Measurements from ENCODE around the gene NEUROD6. TPM values are rescaled to one million over a fixed set of nuclear protein-coding genes. Genes with fewer than 3 reads are reported as not detected.

Gene NEUROD6
- total RNA-seq, 2 experiments from 2014 or later = not detected

- no peaks in the 10 kb centered on the region for H3K4me1 Mint-ChIP-seq
- POLR2A ChIA-PET = no interaction called here
- H3K27me3 Mint-ChIP-seq = no peaks in the 10 kb centered on the region
- H3K36me3 Mint-ChIP-seq (ENCODE audit: low read depth) = no peaks in the 10 kb centered on the region
- no peak overlapping the region for H3K27ac Mint-ChIP-seq
- CTCF ChIA-PET = no interaction called here
- DNase-seq = no peak
- no peak overlapping the region for H3K4me3 Mint-ChIP-seq
- H3K9me3 Mint-ChIP-seq = no peaks in the 10 kb centered on the region
Measured at GRCh38 chr7:31318313-31318712, 22.2 kb downstream of the NEUROD6 start.

DNA sequence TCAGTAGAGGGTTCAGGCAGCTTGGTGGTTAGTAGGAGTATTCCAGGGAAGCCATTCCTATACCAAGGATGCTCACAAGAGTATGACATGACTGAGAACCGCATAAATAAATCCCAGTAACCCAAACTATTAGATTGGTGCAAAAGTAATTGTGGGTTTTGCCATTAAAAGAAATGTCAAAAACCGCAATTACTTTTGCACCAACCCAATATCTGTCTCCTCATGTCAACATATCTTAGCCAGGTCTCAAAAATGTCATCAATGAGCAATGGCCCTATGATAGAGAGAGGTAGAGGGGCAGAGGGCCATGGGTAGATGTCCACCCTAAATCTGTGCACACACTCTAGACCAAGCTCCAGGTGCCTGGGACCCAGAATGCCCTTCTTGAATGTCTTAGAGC is 23.6 kb downstream of the NEUROD6 start:
- no peaks in the 10 kb centered on the region for H3K36me3 Mint-ChIP-seq (ENCODE audit: low read depth)
- H3K4me1 Mint-ChIP-seq = no peaks in the 10 kb centered on the region
- no peak for DNase-seq
- CTCF ChIA-PET = no interaction called here
- no peaks in the 10 kb centered on the region for H3K9me3 Mint-ChIP-seq
- no peak overlapping the region for H3K4me3 Mint-ChIP-seq
- no peak overlapping the region for H3K27ac Mint-ChIP-seq
- no peaks in the 10 kb centered on the region for H3K27me3 Mint-ChIP-seq
- POLR2A ChIA-PET = no interaction called here

DNA sequence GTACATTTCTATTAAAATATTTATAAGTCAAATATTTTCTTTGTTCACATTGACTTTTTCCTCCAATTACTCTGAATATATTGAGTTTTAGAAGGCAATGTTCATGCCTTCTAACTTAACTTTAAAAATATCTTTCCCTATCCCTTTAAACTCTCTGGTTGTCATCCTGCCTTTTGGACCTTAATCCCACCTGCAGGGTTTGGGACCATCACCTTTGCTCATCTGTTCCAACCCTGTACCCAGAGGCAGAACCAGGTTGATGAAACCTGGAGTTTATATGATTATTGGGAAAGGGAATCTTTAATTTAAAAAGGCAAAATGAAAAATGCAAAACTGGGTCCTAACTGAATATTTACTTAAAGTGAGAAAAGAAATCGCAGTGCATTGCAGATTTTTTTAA is 24.8 kb downstream of the NEUROD6 start:
- Mint-ChIP-seq H3K4me1 (no peaks in the 10 kb centered on the region), H3K27ac (no peak overlapping the region), H3K27me3 (no peaks in the 10 kb centered on the region), H3K4me3 (no peak overlapping the region), H3K36me3 (ENCODE audit: low read depth) (no peaks in the 10 kb centered on the region), H3K9me3 (no peaks in the 10 kb centered on the region)
- ChIA-PET CTCF (no interaction called here), POLR2A (no interaction called here)
- no peak for DNase-seq

DNA sequence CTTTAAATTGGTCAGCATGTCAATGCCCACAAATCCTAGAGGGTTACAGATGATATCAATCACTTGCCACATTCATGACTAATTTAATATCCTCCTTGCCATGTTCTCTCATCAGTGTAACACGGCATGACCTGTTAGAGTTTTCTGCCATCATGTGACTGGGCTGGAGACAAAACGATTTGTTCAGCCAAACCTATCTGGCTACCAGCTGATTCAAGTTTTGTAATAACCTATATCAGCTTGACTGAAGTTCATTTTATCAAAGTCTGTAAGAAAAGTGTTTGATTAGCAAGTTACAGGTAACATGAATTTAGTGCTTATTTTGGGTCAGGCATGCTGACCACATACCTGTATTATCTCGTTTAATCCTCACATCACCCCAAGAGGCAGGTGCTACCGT is 25.7 kb downstream of the NEUROD6 start:
- ChIA-PET CTCF (no interaction called here), POLR2A (no interaction called here)
- H3K4me3 Mint-ChIP-seq = no peak overlapping the region
- DNase-seq = no peak
- H3K9me3 Mint-ChIP-seq = no peaks in the 10 kb centered on the region
- no peaks in the 10 kb centered on the region for H3K27me3 Mint-ChIP-seq
- no peaks in the 10 kb centered on the region for H3K36me3 Mint-ChIP-seq (ENCODE audit: low read depth)
- no peak overlapping the region for H3K27ac Mint-ChIP-seq
- no peaks in the 10 kb centered on the region for H3K4me1 Mint-ChIP-seq

- POLR2A ChIA-PET = no interaction called here
- no peaks in the 10 kb centered on the region for H3K9me3 Mint-ChIP-seq
- H3K4me1 Mint-ChIP-seq = no peaks in the 10 kb centered on the region
- DNase-seq = no peak
- no peaks in the 10 kb centered on the region for H3K36me3 Mint-ChIP-seq (ENCODE audit: low read depth)
- no peak overlapping the region for H3K27ac Mint-ChIP-seq
- H3K27me3 Mint-ChIP-seq = no peaks in the 10 kb centered on the region
- CTCF ChIA-PET = no interaction called here
- no peak overlapping the region for H3K4me3 Mint-ChIP-seq
Measured at GRCh38 chr7:31312889-31313288, 27.6 kb downstream of the NEUROD6 start.

GRCh38 chr7:31311552-31311951 is 29.0 kb downstream of the NEUROD6 start:
- H3K4me1 Mint-ChIP-seq = no peaks in the 10 kb centered on the region
- POLR2A ChIA-PET = no interaction called here
- CTCF ChIA-PET = no interaction called here
- H3K9me3 Mint-ChIP-seq = no peaks in the 10 kb centered on the region
- H3K27me3 Mint-ChIP-seq = no peaks in the 10 kb centered on the region
- DNase-seq = no peak
- H3K36me3 Mint-ChIP-seq (ENCODE audit: low read depth) = no peaks in the 10 kb centered on the region
- H3K27ac Mint-ChIP-seq = no peak overlapping the region
- H3K4me3 Mint-ChIP-seq = no peak overlapping the region

DNA sequence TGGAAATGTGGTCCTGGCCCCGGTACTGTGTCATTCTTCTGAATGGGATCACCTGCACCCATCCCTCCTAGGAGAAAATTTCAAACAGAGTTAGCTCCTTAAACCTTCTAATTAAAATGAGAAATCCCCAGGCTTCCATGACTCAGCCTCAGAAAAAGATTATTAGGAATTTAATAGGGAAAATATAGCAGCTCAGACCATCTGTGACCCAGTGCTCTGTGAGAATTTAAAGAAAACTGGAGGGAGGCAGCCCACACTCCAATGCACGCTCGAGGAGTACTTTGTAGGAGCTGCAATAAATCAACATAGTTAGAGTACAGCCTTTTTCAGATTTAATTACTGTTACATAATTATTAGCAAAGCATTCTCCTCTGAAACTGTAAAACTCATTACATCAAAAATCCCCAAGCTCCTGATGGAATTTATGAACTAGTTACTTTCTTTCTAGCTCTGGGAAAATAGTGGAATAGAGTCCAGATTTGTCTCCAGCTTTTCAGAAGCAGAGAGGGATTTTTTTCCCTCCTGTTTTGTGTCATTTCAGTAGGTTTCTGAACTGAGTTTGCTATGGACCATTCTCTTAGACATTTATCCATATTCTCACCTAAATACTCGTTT is 30.1 kb downstream of the NEUROD6 start:
- Mint-ChIP-seq H3K36me3 (ENCODE audit: low read depth) (no peaks in the 10 kb centered on the region), H3K27me3 (no peaks in the 10 kb centered on the region), H3K27ac (no peak overlapping the region), H3K4me3 (no peak overlapping the region), H3K4me1 (no peaks in the 10 kb centered on the region), H3K9me3 (no peaks in the 10 kb centered on the region)
- CTCF ChIA-PET = no interaction called here
- POLR2A ChIA-PET = no interaction called here
- no peak for DNase-seq

DNA sequence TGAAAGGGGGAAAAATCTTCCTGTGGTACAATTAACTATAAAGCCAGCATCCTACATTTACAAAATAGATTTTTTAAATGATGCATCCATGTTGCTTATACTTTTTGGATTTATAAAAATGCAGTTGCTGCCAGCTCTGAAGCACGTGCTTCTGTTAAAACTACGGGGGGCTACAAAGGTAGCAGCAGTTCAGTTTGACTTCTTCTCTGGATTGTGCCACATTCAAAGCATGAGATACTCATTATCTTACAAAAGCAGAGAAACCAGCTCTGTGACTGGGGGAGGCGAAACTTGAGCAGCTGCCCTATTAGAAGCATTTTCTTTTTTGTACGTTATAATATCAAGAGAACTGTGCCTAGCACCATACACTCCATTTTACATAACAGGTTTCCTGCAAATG is 31.1 kb downstream of the NEUROD6 start:
- Mint-ChIP-seq H3K9me3 (no peaks in the 10 kb centered on the region), H3K27ac (no peak overlapping the region), H3K36me3 (ENCODE audit: low read depth) (no peaks in the 10 kb centered on the region), H3K4me1 (no peaks in the 10 kb centered on the region), H3K27me3 (no peaks in the 10 kb centered on the region), H3K4me3 (no peak overlapping the region)
- DNase-seq = no peak
- CTCF ChIA-PET = no interaction called here
- POLR2A ChIA-PET = no interaction called here

GRCh38 chr7:31308652-31309051 is 31.9 kb downstream of the NEUROD6 start:
- H3K27ac Mint-ChIP-seq = no peak overlapping the region
- H3K36me3 Mint-ChIP-seq (ENCODE audit: low read depth) = no peaks in the 10 kb centered on the region
- no peaks in the 10 kb centered on the region for H3K9me3 Mint-ChIP-seq
- DNase-seq = no peak
- ChIA-PET POLR2A (no interaction called here), CTCF (no interaction called here)
- no peaks in the 10 kb centered on the region for H3K4me1 Mint-ChIP-seq
- H3K4me3 Mint-ChIP-seq = no peak overlapping the region
- H3K27me3 Mint-ChIP-seq = no peaks in the 10 kb centered on the region

DNA sequence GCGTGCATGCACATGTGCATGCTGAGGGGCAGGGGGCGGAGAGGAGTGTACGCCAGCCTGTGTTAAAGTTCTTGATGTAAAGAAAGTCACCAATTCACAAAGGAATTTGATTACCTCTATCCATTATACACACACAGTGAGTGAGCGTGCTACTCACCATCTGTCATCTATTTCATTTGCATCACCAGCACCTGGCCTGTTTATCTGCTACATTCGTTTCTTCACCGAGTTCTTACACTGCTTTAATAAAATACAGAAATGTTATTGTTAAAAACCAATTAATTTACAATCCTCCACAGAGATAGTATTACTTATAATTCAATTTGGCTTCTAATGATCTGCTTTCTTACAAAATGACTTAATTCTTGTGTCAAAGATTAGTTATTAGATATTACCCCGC is 32.6 kb downstream of the NEUROD6 start:
- CTCF ChIA-PET = no interaction called here
- POLR2A ChIA-PET = no interaction called here

GRCh38 chr7:31305260-31305659 is 35.3 kb downstream of the NEUROD6 start:
- Mint-ChIP-seq H3K27me3 (no peaks in the 10 kb centered on the region), H3K36me3 (ENCODE audit: low read depth) (no peaks in the 10 kb centered on the region), H3K4me3 (no peak overlapping the region), H3K27ac (no peak overlapping the region), H3K4me1 (no peaks in the 10 kb centered on the region), H3K9me3 (no peaks in the 10 kb centered on the region)
- ChIA-PET CTCF (no interaction called here), POLR2A (no interaction called here)
- no peak for DNase-seq

More for the DNA sequence above, 32.6 kb downstream of the NEUROD6 start:
- Mint-ChIP-seq H3K36me3 (ENCODE audit: low read depth) (no peaks in the 10 kb centered on the region), H3K4me1 (no peaks in the 10 kb centered on the region), H3K27ac (no peak overlapping the region), H3K9me3 (no peaks in the 10 kb centered on the region), H3K4me3 (no peak overlapping the region), H3K27me3 (no peaks in the 10 kb centered on the region)
- DNase-seq = no peak

- no peaks in the 10 kb centered on the region for H3K27me3 Mint-ChIP-seq
- ChIA-PET POLR2A (no interaction called here), CTCF (interaction anchor here (1.2 kb wide), 1 partner anchor 139 kb away, joined by 3 read pairs; no protein-coding TSS in a partner anchor)
- H3K9me3 Mint-ChIP-seq = no peaks in the 10 kb centered on the region
- no peak for DNase-seq
- no peaks in the 10 kb centered on the region for H3K4me1 Mint-ChIP-seq
- no peak overlapping the region for H3K27ac Mint-ChIP-seq
- no peaks in the 10 kb centered on the region for H3K36me3 Mint-ChIP-seq (ENCODE audit: low read depth)
- H3K4me3 Mint-ChIP-seq = no peak overlapping the region
Measured at GRCh38 chr7:31304446-31304845, 36.1 kb downstream of the NEUROD6 start.

DNA sequence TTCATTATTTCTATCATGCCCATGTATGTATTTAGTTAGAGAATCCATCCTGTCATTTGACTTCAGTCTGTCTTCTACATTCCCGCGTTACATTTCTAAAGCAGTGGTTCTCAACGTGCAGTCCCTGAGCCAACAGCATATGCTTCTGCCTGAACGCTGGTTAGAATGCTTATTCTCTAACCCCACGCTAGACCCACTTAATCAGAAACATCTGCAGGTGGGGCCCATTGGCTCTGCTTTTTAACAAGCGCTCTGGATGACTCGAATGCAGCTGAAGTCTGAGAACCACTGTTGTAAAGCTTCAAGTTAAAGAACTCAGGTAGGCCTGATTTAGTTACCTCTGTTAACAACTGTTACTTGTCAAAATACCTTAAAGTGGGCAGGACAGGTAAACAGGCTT is 38.2 kb downstream of the NEUROD6 start:
- ChIA-PET CTCF (no interaction called here), POLR2A (no interaction called here)
- Mint-ChIP-seq H3K4me1 (no peaks in the 10 kb centered on the region), H3K9me3 (no peaks in the 10 kb centered on the region), H3K4me3 (no peak overlapping the region), H3K36me3 (ENCODE audit: low read depth) (no peaks in the 10 kb centered on the region), H3K27ac (no peak overlapping the region), H3K27me3 (no peaks in the 10 kb centered on the region)
- no peak for DNase-seq

DNA sequence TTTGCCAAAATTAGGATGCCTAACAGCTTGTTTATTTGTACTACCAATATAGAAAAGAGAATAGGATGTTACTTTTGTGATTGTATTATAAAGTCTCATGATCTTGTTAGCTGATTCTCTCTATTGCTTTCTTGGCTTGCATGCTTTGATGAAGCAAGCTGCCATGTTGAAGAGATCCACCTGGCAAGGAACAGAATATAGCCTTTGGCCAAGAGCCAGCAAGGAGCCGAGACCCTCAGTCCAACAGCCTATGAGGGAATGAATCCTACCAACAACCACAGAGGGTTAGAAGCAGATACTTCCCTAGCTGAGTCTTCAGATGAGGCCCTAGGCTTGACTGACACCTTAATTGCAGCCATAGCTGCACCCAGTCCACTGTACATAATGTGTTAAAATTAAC is 41.2 kb downstream of the NEUROD6 start:
- Mint-ChIP-seq H3K4me1 (no peaks in the 10 kb centered on the region), H3K4me3 (no peak overlapping the region), H3K27ac (no peak overlapping the region), H3K36me3 (ENCODE audit: low read depth) (no peaks in the 10 kb centered on the region), H3K27me3 (no peaks in the 10 kb centered on the region), H3K9me3 (no peaks in the 10 kb centered on the region)
- POLR2A ChIA-PET = no interaction called here
- DNase-seq = no peak
- CTCF ChIA-PET = no interaction called here

DNA sequence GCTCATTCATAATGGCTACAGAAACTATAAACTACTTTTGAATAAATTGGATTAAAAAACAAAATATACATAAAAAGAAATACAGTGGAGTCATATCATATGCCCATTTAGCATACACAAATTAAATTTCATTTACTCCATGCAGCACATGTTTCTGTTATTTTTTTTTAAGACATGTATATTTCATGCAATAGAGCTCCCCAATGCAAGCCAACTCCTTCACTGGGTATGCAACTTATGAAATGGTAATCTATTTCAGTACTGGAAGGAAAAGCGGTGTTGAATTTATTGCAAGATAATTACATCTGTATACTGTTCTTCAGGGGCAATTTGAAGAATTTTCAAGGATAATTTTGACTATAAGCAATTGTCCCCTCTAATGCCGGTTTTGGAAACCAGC is 49.9 kb downstream of the NEUROD6 start:
- Mint-ChIP-seq H3K9me3 (peaks cover 4% of the 10 kb centered on the region), H3K27me3 (no peaks in the 10 kb centered on the region), H3K4me1 (no peaks in the 10 kb centered on the region), H3K36me3 (ENCODE audit: low read depth) (no peaks in the 10 kb centered on the region), H3K4me3 (no peak overlapping the region), H3K27ac (no peak overlapping the region)
- CTCF ChIA-PET = no interaction called here
- POLR2A ChIA-PET = no interaction called here
- no peak for DNase-seq

Data from activated CD4-positive, alpha-beta memory T cell treated with anti-CD3 and anti-CD28 coated beads, Interleukin-2, amount 10 ng/mL, durations not matched to agents 7 days and 5 days (primary cell).